Lower leg skin (tissue), 4 donors: Measurements from ENCODE around the gene LEO1. TPM values are rescaled to one million over a fixed set of nuclear protein-coding genes. Genes with fewer than 3 reads are reported as not detected.
"Not testable (repeated sequence)": the region's sequence is repeated elsewhere in the genome, so short reads cannot be mapped to it uniquely, and the experiment has no call there.

Experiments used
- DNase-seq, 2 donors: peaks; one replicate each; pipeline ENCODE4 v3.0.0-alpha.2; 2019; ENCODE audit warnings: low spot score in 2 of 2
- H3K4me3 ChIP-seq: fragments of 200-600 bp; sonication (generic); 2 replicates; pipeline ENCODE4 v1.5.1; 2017; ENCODE audit warnings: mild to moderate bottlenecking, low read depth; ENCODE audit not compliant: poor library complexity, severe bottlenecking
- CTCF ChIP-seq, 3 donors: fragments of 450-650 bp; IDR thresholded peaks; one replicate each; pipeline ENCODE4 v1.5.1; 2016; ENCODE audit warnings: antibody characterized with exemption in 3 of 3, mild to moderate bottlenecking in 3 of 3, moderate library complexity in 2 of 3
- POLR2A ChIP-seq, 2 donors: fragments of 450-650 bp; IDR thresholded peaks; one replicate each; pipeline ENCODE4 v1.6.1; 2016 to 2017; ENCODE audit warnings: antibody characterized with exemption in 2 of 2, mild to moderate bottlenecking in 1 of 2, moderate library complexity in 1 of 2
- WGBS, 2 donors: methylation state at CpG; one replicate each; pipeline ENCODE4 v1.1.5; 2018; 5-methylcytosine and 5-hydroxymethylcytosine counted together
- intact Hi-C: fragments of 100-400 bp; cut with DNase I; formaldehyde crosslinking; loops from one replicate; pipeline ENCODE4 v1.15.0; 2023; ENCODE audit warnings: low total_unique reads
- total RNA-seq, 4 donors: library from RNA; depleted of rRNA; stranded (reverse); fragments of >200 nt; gene quantifications; one replicate each; pipeline ENCODE4 v1.1.0, GENCODE V29; 2016

Gene LEO1
- total RNA-seq, 4 donors from 2014 or later, result 18.5 to 23.8 (median 20.8) TPM

GRCh38 chr15:52004806-52005205, 33.2 kb upstream of the LEO1 start:
- no peak for TF ChIP-seq CTCF (IDR thresholded peaks at IDR 0.05)
- TF ChIP-seq POLR2A (IDR thresholded peaks at IDR 0.05), result no peak
- intact Hi-C loops, result no loop called here

GRCh38 chr15:52003710-52004109, 32.1 kb upstream of the LEO1 start:
- 70 to 71% methylated on average over 1 of the region's 1 CpG for WGBS, 2 donors
- DNase-seq, result no peak

More at GRCh38 chr15:52004806-52005205, 33.2 kb upstream of the LEO1 start:
- H3K4me3 ChIP-seq, result no peak overlapping the region
- no peak for DNase-seq
- WGBS, 2 donors, result 54 to 74% methylated on average over 6 of the region's 6 CpGs

GRCh38 chr15:52003089-52003488, 31.5 kb upstream of the LEO1 start:
- DNase-seq, intact Hi-C loops, H3K4me3 ChIP-seq: not testable (repeated sequence)
- 86 to 88% methylated on average over 7 of the region's 7 CpGs for WGBS, 2 donors

More at GRCh38 chr15:52003710-52004109, 32.1 kb upstream of the LEO1 start:
- intact Hi-C loops, result no loop called here
- no peak overlapping the region for H3K4me3 ChIP-seq
- no peak for TF ChIP-seq CTCF (IDR thresholded peaks at IDR 0.05)
- no peak for TF ChIP-seq POLR2A (IDR thresholded peaks at IDR 0.05)

- WGBS, 2 donors, result 58 to 64% methylated on average over 2 of the region's 2 CpGs
- intact Hi-C loops, result no loop called here
- no peak for DNase-seq
- TF ChIP-seq POLR2A (IDR thresholded peaks at IDR 0.05), result no peak
- TF ChIP-seq CTCF (IDR thresholded peaks at IDR 0.05), result no peak
- H3K4me3 ChIP-seq, result no peak overlapping the region
These were observed 30.8 kb upstream of the LEO1 start for GRCh38 chr15:52002351-52002750.

- intact Hi-C loops, result no loop called here
- TF ChIP-seq POLR2A (IDR thresholded peaks at IDR 0.05) (no peak), CTCF (IDR thresholded peaks at IDR 0.05) (no peak)
- no peak for DNase-seq
- no peak overlapping the region for H3K4me3 ChIP-seq
- 67 to 95% methylated on average over 1 of the region's 1 CpG for WGBS, 2 donors
These were observed 21.4 kb upstream of the LEO1 start for GRCh38 chr15:51992953-51993352.

GRCh38 chr15:51991141-51991540, 19.6 kb upstream of the LEO1 start:
- 65 to 70% methylated on average over 4 of the region's 4 CpGs for WGBS, 2 donors
- TF ChIP-seq CTCF (IDR thresholded peaks at IDR 0.05), result no peak
- TF ChIP-seq POLR2A (IDR thresholded peaks at IDR 0.05), result no peak
- no peak for DNase-seq
- intact Hi-C loops, result no loop called here
- H3K4me3 ChIP-seq, result no peak overlapping the region
